ENCODE results near the gene ARHGAP26.

Gene ARHGAP26

DNA sequence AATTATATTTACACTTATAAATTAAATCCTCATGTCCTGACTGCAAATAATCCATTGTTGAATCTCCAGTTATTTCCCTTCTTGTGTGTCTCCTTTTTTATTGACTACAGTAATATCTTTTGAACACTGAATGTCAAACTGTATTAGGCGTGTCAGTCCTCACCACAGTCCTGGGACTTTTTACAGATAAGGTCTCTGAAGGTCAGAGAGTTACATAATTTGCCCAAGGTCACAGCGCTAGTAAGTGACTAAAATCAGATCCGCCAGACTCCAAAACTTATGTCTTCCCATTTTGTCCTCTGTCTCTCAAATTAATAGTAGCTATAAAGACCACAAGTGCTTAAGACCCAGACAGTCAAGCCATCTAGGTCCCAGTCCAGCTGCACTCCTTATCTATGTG, 359.0 kb downstream of the ARHGAP26 start:
- no peak for DNase-seq (ENCODE audit: extremely low read depth in 1 of 2, low read depth in 1 of 2)

DNA sequence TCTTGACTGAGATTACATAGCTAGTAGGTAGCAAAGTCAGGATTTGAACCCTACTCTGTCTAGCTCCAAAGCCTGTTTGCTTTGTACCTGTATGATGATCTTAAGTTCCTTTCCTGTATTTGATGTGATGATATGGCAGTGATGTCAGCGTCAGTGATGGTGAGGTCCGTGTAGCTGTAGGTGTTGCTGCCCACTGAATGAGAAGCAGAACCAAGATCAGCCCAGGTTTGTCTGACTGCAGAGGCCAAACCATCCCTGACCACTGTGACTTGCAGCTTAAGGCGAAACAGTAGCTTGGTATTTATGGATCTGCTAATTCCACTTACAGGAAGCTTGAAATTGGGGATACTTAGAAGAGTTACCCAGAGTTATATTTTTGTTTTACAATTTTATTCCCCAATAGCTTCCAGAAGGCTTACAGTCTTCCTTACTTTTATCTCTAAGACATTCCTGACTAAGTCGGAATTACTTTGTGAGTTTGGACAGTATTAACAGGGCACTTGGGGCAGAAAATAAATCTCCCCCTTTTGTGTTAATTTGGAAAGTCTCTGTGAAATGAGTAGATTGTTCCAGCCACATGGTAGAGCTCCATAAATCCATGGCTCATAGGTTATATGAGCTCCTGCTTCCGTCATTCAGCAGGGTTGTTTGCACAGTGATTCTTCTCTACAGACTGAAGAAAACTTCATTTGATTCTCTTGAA, 359.9 kb downstream of the ARHGAP26 start:
- no peak for DNase-seq (ENCODE audit: extremely low read depth in 1 of 2, low read depth in 1 of 2)

DNA sequence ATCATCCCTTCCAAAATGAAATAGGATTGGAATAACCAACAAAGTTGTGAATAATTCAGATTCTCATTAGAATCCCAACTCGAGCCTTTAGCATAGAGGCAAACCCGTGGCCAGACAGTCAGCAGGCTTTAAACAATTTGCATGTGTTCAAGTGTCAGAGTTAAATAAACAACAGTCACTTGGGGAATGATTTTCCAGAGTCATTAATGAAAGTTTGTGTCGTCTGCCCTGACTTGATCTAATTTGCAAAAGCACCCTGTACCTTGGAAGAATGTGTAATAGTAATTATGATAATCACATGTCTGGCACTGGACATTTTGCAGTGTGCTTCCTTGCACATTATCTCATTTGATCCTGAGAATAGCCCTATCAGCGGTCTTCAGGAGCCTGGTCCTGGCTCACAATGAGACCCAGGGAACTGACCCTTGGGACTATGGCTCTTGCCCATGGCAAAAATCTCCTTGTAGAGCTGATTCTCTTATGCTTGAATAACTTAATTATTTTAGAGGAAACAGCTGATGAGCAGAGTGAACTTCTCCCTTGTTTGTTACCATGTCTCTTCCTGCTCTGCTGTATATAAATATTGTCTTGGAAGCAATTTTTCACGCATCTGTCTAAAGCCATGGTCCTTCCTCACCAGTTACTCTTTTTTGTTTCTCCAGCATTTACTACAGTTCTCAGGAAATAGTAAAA, 360.6 kb downstream of the ARHGAP26 start:
- no peak for DNase-seq (ENCODE audit: extremely low read depth in 1 of 2, low read depth in 1 of 2)

DNA sequence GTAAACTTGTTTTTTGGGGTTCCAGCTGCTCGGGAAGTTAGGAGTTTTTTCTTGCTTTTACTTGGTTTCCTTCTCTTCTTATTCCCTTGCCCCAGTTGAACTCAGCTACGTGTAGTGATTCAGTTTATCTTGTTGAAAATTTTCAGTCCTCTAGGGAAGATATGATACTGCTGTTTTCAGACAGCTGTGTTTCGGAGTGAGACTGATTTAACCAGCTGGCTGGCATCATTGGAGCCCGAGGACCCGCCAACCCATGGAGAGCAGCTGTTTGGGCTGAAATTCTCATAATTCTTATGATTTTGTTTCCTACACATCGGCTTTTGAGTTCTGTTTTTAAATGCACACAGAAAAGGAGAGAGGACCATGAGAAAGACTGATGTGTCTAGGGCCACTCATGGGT, 361.8 kb downstream of the ARHGAP26 start:
- no peak for DNase-seq (ENCODE audit: extremely low read depth in 1 of 2, low read depth in 1 of 2)

DNA sequence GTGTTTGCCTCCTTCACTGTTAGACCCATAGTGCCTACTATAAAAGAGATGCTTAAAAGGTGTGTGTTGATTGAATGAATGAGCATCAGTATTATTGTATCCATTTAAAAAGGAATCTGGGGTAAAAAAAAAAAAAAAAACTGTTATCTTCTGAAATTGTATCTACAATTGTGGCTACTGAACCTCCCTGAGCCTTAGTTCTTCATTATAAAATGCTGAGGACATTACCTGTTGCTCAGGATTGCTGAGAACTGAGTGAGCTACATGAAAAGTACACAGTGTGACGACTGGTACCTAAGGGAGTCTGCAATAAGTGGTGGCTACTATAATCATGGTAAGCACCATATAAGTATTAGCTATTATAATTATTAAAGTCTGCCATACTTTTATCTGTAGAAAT, 362.6 kb downstream of the ARHGAP26 start:
- DNase-seq (ENCODE audit: extremely low read depth in 1 of 2, low read depth in 1 of 2) = no peak

DNA sequence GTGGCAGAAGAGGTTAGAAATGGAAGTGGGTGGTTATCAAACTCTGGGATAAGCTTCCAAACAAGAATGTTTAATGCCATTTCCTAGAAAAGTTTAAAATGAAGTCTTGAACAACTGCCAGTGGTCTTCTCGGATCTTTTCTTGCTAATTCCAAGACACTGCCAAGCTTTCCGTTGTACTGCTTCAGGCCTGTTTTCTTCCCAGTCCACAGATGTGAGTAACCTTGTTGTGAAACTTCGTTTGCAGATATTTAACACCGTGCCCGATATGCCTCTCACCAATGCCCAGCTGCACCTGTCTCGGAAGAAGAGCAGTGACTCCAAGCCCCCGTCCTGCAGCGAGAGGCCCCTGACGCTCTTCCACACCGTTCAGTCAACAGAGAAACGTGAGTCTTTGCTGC, 363.5 kb downstream of the ARHGAP26 start:
- DNase-seq (ENCODE audit: extremely low read depth in 1 of 2, low read depth in 1 of 2) = no peak

DNA sequence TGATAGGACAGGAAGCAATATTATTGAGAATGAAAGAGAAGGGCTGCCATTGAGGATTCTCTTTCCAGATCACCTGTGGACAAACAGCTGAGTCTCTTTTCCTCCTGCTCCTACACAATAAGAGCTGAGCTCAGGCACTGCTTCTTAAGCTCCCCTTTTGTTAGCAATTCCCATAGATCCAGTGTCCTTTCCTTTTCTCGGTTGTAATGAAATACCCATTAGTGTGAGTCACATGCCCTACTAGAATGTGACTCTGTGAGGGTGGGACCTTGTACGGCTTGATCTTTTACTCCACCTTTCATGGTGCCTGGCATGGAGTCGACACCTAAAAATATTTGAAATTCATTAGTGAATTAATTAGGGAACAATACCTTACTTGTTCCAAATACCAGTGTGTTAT, 364.1 kb downstream of the ARHGAP26 start:
- DNase-seq (ENCODE audit: extremely low read depth in 1 of 2, low read depth in 1 of 2) = no peak

DNA sequence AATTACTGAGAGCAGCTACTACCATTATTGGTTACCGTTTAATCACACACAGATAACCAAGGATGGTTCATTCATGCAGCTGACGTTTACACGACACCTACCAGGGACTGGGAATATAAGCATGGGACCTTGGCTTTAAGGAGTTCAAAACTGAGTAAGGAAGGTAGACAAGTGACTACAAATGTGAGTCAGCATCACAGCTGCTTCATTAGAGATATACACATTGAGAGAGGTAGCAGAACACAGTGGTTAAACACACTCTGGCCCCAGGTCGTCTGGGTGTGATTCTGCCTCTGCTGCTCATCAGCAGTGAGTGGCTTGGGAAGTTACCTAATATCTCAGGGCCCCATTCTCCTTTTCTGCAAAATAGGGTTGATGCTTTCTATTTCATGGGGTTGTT, 364.7 kb downstream of the ARHGAP26 start:
- no peak for DNase-seq (ENCODE audit: extremely low read depth in 1 of 2, low read depth in 1 of 2)

DNA sequence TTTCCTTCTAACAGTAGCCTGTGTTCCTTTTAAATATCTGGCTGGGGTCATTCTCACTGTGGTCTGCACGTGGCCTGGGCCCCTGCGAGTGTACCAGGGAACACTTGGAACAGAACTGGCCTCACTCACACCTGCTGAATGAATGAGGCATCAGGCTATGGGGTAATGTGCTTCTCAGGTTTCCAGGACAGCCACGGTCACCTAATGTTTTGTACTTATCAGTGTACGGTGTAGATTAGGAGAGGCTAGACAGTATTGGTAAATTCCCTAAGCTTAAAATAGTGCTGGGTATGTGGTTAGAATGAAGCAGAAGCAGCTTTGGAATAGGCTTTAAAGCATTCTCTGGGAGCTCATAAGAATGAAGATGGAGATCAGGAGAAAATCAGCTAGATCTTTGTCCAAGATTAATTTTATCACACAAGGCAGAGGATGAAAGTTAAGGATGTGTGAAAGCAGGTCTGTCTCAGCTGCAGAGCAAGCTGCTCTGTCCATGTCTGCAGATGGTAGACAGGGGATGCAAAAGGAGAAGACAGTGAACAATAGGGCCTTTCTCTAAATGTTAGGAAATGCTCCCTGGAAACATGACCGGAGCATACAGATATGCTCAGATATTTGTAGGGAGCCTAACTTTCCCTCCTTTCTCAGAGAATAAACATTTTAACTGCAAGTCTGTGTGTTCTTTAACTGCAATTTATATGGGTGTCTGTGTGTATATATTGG, 365.8 kb downstream of the ARHGAP26 start:
- DNase-seq (ENCODE audit: extremely low read depth in 1 of 2, low read depth in 1 of 2) = no peak

DNA sequence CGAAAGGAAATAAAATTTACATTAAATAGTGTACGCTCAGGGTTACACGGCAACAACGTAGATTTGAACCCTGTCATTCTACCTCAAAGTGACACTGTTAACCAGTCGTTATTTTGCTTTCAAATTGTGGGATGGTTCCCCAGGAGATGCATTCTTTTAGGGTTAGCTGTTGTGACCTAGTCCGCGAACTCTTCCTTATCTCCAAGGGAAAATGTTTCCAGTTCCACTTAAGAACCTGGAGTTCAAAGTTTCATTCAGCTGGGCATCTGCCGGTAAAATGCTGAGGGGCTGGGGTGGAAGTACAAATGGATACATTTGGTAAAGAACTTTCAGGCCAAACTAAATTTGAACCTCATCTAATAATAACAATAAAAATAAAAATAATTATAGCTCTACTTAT, 368.7 kb downstream of the ARHGAP26 start:
- DNase-seq (ENCODE audit: extremely low read depth in 1 of 2, low read depth in 1 of 2) = no peak

DNA sequence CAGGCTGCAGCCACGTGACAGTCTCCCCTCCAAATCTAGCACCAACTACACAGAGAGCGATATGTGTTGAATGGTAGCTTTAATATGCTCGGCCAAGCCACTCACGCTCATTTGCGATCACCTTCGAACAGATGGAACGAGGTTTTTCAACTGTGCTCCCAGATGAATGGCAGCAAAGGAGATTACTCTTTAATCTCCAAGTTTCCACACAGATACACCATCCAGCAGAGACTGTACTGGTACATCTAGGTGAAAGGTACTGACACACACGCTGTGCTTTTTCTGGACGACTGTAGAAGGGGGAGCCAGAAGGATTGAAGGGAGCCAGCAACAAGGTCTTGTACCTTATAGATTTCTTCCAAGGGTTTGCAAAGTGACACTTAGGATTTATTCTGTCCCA, 369.4 kb downstream of the ARHGAP26 start:
- no peak for DNase-seq (ENCODE audit: extremely low read depth in 1 of 2, low read depth in 1 of 2)

DNA sequence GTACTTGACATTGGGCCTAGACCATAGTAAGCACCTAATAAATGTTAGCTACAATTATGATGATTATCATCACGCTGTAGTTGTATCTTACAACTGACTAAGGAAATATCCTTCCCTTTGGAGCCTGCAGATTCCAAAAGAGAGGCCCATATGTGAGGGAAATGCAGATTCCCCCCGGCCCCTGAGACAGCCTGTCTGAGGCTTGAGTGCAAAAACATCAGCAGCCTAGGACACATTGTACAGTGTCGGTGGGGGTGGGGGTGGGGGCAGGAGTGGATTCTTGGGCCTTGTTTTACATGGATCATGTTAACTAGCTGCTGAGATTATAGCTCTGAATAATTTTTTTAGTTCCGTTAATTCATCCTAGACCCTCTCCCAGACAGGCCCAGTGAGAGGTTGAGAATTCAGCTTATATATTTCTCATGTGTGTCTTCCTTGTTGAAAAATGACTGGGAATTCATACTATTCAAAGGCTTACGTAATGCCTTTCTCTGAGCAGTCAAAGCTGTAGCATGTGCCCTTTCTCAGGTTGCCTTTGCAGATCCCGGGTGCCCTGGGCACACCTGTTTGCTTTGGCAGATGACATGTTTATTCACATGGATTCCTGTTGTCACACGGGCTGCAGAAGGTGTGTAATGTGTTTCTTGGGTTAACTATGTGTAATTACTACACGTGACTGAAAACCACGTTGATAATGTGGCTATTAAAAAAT, 370.5 kb downstream of the ARHGAP26 start:
- DNase-seq (ENCODE audit: extremely low read depth in 1 of 2, low read depth in 1 of 2) = no peak

DNA sequence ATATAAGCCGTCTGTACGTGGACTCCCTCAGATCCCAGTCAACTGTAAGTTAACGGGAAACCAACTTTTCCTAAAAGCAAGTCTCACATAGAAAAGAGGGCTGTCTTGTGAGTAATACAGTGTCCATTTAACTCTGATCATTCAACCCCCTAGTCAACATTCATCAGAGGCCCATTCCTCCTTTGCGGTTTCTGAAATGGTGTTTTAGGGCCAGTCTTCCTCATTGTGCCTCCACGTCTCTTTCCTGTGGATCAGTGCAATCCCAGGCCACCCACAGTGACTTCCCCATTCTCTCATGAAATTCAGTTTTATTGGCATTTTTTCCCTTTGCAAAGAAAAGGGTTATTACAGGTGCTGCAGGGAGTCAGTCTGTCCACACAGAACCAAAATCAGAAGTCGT, 371.5 kb downstream of the ARHGAP26 start:
- DNase-seq (ENCODE audit: extremely low read depth in 1 of 2, low read depth in 1 of 2) = no peak

DNA sequence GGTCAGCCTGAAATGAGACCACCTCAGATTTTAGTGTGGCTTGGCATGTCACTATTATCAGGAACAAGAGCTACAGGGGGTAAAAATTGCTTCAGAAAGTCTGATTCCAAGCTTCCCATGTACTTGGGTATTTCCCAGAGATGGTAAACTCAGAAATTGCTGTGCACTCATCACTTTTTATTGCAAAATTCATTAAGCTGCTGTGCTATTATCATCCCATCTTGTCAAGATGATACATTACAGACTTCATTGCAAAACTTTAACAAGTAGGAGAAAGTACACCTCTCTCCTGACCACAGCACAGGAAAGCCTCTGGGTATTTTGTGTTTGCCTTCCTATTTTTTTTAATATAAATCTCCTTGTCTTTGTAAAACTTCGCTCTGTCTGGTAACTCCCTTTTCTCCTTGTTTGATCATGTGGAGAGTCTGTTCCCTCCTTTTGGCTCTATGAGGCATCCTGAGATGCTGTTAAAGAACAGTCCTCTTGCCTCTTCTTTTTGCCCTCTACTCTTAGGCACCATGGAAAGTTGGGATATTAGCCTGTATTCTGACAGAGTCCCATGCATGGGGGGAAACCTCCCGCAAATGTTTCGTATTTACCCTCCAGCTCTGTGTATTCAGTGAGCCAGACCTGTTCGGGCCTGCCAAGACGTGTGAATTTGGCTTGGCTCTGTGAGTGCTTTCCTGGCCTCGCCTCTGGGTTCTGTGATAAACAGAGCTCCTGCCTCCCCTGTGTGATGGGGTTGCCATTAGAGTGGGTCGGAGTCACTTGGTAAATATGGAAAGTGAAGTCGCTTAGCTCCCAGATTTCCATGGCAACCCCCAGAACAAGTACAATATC, 372.6 kb downstream of the ARHGAP26 start:
- no peak for DNase-seq (ENCODE audit: extremely low read depth in 1 of 2, low read depth in 1 of 2)

DNA sequence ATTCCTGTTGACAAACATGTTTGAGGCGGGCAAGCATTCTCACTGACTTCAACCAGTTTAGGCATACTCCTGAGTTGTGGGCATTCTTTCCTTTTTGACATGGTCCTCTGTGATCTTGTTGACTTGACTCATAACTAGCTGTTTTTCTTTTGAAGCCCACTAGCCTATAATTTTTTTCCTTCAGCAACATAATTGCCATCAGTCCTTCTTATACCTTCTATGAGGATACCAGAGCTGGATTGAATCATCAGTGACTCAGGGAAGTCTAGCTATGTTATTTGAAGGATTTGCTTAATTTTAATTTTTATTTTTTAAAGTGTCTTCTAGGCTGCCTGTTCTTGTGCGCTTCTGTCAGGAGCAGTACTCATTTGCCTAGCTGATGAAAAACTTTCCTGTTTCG, 373.8 kb downstream of the ARHGAP26 start:
- no peak for DNase-seq (ENCODE audit: extremely low read depth in 1 of 2, low read depth in 1 of 2)

DNA sequence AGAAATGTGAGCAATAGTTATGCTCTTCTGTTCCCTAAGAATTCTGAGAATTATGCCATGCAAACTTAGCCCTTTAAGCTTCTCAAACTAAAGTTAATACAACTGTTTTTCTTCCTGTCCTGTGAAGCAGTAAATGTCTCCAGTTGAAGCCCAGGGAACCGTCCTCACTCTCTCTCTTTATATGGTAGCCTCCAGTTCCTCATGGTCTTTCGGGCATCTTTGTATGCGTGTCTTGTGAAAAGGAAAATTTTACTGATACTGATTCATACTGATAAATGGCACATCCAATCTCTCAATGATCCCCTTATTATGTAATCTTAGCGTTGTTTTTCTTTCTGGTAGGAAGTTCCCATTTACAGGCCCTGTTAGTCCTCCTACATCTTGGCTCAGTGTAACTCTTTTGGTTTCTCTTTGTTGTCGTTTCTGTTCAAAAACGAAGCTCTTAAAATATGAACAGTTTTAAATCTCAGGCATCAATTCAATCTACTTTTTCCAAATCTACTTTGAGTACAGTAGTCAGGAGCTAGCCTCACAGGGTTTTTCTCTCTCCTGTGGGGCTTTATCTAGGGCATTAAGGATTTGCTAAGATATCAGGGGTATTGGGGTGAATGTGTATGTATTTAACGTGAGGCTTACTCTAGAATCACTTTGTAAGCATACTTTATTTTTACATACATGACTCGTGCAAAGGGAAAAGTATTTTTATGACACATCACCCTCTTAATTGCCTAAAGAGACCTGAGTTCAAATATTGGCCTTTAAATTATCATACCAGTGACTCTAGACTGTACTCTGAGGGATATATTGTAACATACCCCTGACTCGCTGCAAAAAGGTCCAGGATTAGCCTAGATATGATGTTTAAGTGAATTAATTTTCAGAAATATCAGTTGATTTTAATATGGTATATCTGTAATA, 375.3 kb downstream of the ARHGAP26 start:
- no peak for DNase-seq (ENCODE audit: extremely low read depth in 1 of 2, low read depth in 1 of 2)

DNA sequence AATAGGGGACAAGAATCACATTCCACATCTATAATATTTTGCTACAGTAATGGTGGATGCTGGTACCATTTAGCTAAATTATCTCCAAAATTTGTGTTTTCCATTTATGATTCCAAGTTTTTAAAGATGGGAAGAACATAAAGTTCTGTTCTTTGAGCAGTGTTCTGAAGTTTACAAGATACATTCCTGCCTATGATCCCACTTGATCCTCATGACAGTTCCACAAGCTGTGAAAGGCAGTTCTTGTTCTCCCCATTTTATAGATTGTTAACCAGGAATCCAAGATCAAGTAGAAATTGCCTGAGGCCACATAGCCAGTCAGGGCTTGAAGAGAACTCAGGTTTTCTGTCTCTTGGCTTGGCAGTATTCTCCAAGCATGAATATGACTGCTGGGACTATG, 376.0 kb downstream of the ARHGAP26 start:
- no peak for DNase-seq (ENCODE audit: extremely low read depth in 1 of 2, low read depth in 1 of 2)

DNA sequence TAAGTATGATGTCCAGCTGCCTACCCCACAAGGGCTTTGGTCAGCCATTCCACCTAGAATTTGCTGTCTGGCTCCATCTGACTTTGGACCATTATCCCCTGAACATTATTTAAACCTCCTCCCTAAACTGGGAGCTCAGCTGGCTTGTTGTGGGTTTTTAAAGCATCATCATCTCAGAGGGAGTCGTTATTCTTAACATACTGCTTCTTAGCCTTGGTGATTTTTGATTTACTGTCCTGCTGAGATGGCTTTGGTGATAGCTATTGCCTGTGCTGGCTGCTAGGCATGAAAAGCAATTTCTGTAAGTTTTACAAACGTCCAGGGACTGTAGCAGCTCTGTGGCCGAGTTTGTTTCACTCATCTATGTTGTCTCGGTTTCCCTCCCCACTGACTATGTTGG, 377.2 kb downstream of the ARHGAP26 start:
- no peak for DNase-seq (ENCODE audit: extremely low read depth in 1 of 2, low read depth in 1 of 2)

DNA sequence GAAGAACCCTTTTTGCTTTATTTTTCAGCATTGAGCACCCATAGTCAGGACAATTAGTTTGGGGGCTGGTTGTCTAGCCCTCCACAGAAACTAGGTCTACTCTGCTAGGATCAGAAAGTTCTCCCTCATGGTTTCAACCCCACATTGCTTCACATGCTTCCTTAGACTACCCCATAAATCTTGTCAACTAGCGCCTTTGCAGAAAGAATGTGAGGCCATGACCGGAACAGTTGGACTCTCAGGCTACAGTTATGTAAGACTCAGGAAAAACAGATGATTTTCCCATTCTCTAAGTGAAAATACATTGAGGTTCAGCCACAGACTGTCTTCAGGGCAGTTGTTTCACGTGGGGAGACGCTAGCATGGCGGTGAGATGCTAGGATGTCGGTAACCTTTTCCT, 377.7 kb downstream of the ARHGAP26 start:
- no peak for DNase-seq (ENCODE audit: extremely low read depth in 1 of 2, low read depth in 1 of 2)

DNA sequence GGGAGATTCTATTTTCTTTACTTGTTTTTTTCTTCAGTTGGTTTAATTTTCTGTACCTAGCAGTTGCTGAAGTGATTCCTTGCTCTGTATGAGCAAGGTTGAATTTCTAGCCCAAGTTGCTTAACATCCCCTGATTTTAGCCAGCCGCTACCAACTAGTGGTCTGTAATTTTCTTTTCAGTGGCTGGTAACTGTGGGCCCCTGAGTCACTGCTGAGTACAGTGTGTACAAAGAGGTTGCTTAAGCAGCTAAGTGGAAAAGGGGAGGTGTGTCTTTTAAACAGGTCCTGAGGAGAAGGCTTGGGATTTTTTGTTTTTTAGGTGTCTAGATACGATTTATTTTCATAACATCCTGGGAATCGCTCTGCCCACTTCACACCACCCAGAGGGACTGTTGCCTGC, 378.6 kb downstream of the ARHGAP26 start:
- DNase-seq (ENCODE audit: extremely low read depth in 1 of 2, low read depth in 1 of 2) = no peak
